Thoracic aorta (tissue), 2 donors: Measurements from ENCODE around the gene RALGAPA1. TPM values are rescaled to one million over a fixed set of nuclear protein-coding genes. Genes with fewer than 3 reads are reported as not detected.

Experiments used
- ATAC-seq: fragments of 150-250 bp; one replicate; pipeline ENCODE4 v1.8.0; 2017; ENCODE audit warnings: low read depth; ENCODE audit not compliant: insufficient number of reproducible peaks, low FRiP score
- DNase-seq: peaks from one replicate; pipeline ENCODE4 v3.0.0-alpha.2; 2020; ENCODE audit warnings: low spot score
- H3K27ac ChIP-seq, 2 donors: fragments of 200-600 bp; sonication (generic); 1 replicate in 1 of 2; 2 replicates in 1 of 2; pipeline ENCODE4 v1.5.1; 2016; ENCODE audit warnings: mild to moderate bottlenecking in 2 of 2, moderate library complexity in 2 of 2
- H3K27me3 ChIP-seq: fragments of 200-600 bp; sonication (generic); replicated peaks from 2 replicates; pipeline ENCODE4 v1.6.0; 2016; ENCODE audit warnings: mild to moderate bottlenecking; ENCODE audit not compliant: insufficient read depth
- H3K36me3 ChIP-seq: fragments of 200-600 bp; sonication (generic); one replicate; pipeline ENCODE4 v1.5.1; 2016
- H3K4me1 ChIP-seq, 2 donors: fragments of 200-600 bp; sonication (generic); 1 replicate in 1 of 2; 2 replicates in 1 of 2; pipeline versions ENCODE4 v1.5.1 to v1.6.0; 2016; ENCODE audit warnings: low read depth in 2 of 2, mild to moderate bottlenecking in 1 of 2; ENCODE audit not compliant: control insufficient read depth in 1 of 2
- H3K4me3 ChIP-seq: fragments of 200-600 bp; sonication (generic); 2 replicates; pipeline ENCODE4 v1.5.1; 2016; ENCODE audit warnings: mild to moderate bottlenecking
- H3K9me3 ChIP-seq: fragments of 200-600 bp; sonication (generic); 2 replicates; pipeline ENCODE4 v1.5.1; 2016
- CTCF ChIP-seq: fragments of 200-600 bp; sonication (generic); IDR thresholded peaks from one replicate; pipeline ENCODE4 v1.5.1; 2019; ENCODE audit warnings: antibody characterized with exemption
- total RNA-seq, 2 donors: library from RNA; depleted of rRNA; stranded (reverse); fragments of >200 nt; gene quantifications; one replicate each; pipeline versions ENCODE4 v1.1.0 to v1.2.3, GENCODE V29; 2016

The RALGAPA1 gene
- total RNA-seq, 2 donors from 2014 or later = 73.2 to 88.0 TPM

GRCh38 chr14:35503646-35504045 lies 305.4 kb downstream of the RALGAPA1 start:
- Histone ChIP-seq H3K36me3 (no peaks in the 10 kb centered on the region), H3K9me3 (no peaks in the 10 kb centered on the region), H3K27me3 (no peaks in the 10 kb centered on the region), H3K4me1 (no peaks in the 10 kb centered on the region), H3K4me3 (no peak overlapping the region), H3K27ac (no peak overlapping the region)
- no peak for TF ChIP-seq CTCF
- ATAC-seq (no peak), DNase-seq (no peak)

- TF ChIP-seq CTCF = no peak
- Histone ChIP-seq H3K27ac (no peak overlapping the region), H3K27me3 (no peaks in the 10 kb centered on the region), H3K4me3 (no peak overlapping the region), H3K9me3 (no peaks in the 10 kb centered on the region), H3K4me1 (no peaks in the 10 kb centered on the region), H3K36me3 (no peaks in the 10 kb centered on the region)
- ATAC-seq = no peak
- DNase-seq = no peak
Observed at GRCh38 chr14:35499180-35499579, 309.9 kb downstream of the RALGAPA1 start.

- no peak overlapping the region for H3K27ac ChIP-seq
- peaks cover 5% of the 10 kb centered on the region for H3K9me3 ChIP-seq
- no peaks in the 10 kb centered on the region for H3K36me3 ChIP-seq
- no peak for DNase-seq
- H3K4me3 ChIP-seq = no peak overlapping the region
- TF ChIP-seq CTCF = no peak
- no peak for ATAC-seq
- H3K4me1 ChIP-seq = no peaks in the 10 kb centered on the region
- H3K27me3 ChIP-seq = no peaks in the 10 kb centered on the region
Observed at GRCh38 chr14:35495278-35495677, 313.8 kb downstream of the RALGAPA1 start.

GRCh38 chr14:35492569-35493014 lies 316.5 kb downstream of the RALGAPA1 start:
- Histone ChIP-seq H3K27me3 (no peaks in the 10 kb centered on the region), H3K27ac (no peak overlapping the region), H3K9me3 (peaks cover 5% of the 10 kb centered on the region), H3K4me3 (no peak overlapping the region), H3K4me1 (no peaks in the 10 kb centered on the region), H3K36me3 (no peaks in the 10 kb centered on the region)
- DNase-seq = no peak
- no peak for TF ChIP-seq CTCF
- ATAC-seq = no peak

Other genes starting within 250 kb of the RALGAPA1 start
- 10 to 100 TPM in 1 of 2 donors, 1 to 10 TPM in 1; 5.0 to 12.8 TPM for gene BRMS1L, start 17.0 kb upstream of the RALGAPA1 start, total RNA-seq